ENCODE measurements around the gene COPZ1. TPM values are rescaled to one million over a fixed set of nuclear protein-coding genes. Genes with fewer than 3 reads are reported as not detected.

COPZ1 gene
- total and polyA plus RNA-seq, 9 of the 15 experiments (the other 6 are each of a cell fraction or from before 2014, with no cell fraction given), result 137 to 487 (median 233) TPM

DNA sequence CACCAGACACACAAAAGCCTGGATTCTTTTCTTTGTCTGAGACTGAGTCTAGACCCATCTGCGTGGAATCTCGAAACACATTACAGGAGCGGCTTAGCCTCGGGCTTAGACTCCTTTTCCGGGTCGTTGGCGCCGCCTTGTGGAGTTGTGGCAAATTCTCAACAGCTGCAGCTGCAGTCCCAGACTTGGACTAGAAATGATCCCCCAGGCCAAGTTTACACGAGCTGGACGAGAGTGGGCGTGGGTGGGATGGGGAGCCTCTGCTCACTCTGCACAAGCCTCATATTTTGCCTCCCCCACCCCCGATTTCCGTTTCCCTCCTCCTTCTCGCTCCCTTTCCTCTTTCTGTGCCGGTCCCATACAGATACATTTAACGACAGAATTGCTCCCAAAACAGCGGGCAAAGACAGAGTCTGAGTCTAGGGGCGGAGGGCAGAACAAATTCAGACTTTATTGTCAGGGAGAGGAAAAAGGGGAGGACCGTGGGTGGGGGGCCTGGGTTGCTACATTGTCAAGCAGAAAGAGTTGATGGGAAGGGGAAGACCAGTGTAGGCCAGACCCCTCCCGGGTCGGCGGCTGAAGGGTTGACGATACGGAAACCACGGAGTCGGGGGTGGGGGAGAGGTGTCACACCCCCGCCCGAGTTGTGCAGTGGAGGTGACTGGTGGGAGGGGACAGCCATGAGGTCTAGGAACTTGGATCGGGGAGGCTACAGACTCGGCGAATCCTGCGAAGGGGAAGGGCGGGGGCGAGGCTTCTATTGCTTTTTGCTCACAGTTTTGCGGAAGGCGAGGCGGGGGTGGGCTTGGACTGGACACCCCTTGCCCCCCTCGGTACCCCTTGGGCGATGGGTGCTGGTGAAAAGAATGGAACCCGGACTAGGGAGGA lies 44.0 kb downstream of the COPZ1 start (continued):
- TF ChIP-seq, protein P1, sequence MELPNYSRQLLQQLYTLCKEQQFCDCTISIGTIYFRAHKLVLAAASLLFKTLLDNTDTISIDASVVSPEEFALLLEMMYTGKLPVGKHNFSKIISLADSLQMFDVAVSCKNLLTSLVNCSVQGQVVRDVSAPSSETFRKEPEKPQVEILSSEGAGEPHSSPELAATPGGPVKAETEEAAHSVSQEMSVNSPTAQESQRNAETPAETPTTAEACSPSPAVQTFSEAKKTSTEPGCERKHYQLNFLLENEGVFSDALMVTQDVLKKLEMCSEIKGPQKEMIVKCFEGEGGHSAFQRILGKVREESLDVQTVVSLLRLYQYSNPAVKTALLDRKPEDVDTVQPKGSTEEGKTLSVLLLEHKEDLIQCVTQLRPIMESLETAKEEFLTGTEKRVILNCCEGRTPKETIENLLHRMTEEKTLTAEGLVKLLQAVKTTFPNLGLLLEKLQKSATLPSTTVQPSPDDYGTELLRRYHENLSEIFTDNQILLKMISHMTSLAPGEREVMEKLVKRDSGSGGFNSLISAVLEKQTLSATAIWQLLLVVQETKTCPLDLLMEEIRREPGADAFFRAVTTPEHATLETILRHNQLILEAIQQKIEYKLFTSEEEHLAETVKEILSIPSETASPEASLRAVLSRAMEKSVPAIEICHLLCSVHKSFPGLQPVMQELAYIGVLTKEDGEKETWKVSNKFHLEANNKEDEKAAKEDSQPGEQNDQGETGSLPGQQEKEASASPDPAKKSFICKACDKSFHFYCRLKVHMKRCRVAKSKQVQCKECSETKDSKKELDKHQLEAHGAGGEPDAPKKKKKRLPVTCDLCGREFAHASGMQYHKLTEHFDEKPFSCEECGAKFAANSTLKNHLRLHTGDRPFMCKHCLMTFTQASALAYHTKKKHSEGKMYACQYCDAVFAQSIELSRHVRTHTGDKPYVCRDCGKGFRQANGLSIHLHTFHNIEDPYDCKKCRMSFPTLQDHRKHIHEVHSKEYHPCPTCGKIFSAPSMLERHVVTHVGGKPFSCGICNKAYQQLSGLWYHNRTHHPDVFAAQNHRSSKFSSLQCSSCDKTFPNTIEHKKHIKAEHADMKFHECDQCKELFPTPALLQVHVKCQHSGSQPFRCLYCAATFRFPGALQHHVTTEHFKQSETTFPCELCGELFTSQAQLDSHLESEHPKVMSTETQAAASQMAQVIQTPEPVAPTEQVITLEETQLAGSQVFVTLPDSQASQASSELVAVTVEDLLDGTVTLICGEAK (IDR thresholded peaks at IDR 0.05), result peak; percentile 58; the same call in 1 of the 2 replicates
- TF ChIP-seq, protein P1 (CRISPR knock-in tag; IDR thresholded peaks at IDR 0.05), result no peak
- TF ChIP-seq RFX5 (IDR thresholded peaks at IDR 0.05; ENCODE audit: low read depth, low read length) (no peak), TARDBP (IDR thresholded peaks at IDR 0.05) (no peak), TAF1 (IDR thresholded peaks at IDR 0.05; ENCODE audit: control insufficient read depth, extremely low read depth, insufficient read depth, low read length, severe bottlenecking) (peak; percentile 34), ZNF444 (CRISPR knock-in tag; IDR thresholded peaks at IDR 0.05) (peak; percentile 92), TAF9B (IDR thresholded peaks at IDR 0.05; ENCODE audit: partially characterized antibody) (no peak), ZNF764 (CRISPR knock-in tag; IDR thresholded peaks at IDR 0.05; ENCODE audit: low read depth) (no peak), FOS (IDR thresholded peaks at IDR 0.05; ENCODE audit: extremely low read depth, insufficient read length) (no peak), ZNF551 (CRISPR knock-in tag; IDR thresholded peaks at IDR 0.05) (no peak)
- TF ChIP-seq, protein P2, sequence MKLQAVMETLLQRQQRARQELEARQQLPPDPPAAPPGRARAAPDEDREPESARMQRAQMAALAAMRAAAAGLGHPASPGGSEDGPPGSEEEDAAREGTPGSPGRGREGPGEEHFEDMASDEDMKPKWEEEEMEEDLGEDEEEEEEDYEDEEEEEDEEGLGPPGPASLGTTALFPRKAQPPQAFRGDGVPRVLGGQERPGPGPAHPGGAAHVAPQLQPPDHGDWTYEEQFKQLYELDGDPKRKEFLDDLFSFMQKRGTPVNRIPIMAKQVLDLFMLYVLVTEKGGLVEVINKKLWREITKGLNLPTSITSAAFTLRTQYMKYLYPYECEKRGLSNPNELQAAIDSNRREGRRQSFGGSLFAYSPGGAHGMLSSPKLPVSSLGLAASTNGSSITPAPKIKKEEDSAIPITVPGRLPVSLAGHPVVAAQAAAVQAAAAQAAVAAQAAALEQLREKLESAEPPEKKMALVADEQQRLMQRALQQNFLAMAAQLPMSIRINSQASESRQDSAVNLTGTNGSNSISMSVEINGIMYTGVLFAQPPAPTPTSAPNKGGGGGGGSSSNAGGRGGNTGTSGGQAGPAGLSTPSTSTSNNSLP (IDR thresholded peaks at IDR 0.05; ENCODE audit: borderline replicate concordance, low read depth, low read length), result 0 out of 2 replicates have a peak, but pooled peaks have one; percentile 8
- TF ChIP-seq, protein P3, sequence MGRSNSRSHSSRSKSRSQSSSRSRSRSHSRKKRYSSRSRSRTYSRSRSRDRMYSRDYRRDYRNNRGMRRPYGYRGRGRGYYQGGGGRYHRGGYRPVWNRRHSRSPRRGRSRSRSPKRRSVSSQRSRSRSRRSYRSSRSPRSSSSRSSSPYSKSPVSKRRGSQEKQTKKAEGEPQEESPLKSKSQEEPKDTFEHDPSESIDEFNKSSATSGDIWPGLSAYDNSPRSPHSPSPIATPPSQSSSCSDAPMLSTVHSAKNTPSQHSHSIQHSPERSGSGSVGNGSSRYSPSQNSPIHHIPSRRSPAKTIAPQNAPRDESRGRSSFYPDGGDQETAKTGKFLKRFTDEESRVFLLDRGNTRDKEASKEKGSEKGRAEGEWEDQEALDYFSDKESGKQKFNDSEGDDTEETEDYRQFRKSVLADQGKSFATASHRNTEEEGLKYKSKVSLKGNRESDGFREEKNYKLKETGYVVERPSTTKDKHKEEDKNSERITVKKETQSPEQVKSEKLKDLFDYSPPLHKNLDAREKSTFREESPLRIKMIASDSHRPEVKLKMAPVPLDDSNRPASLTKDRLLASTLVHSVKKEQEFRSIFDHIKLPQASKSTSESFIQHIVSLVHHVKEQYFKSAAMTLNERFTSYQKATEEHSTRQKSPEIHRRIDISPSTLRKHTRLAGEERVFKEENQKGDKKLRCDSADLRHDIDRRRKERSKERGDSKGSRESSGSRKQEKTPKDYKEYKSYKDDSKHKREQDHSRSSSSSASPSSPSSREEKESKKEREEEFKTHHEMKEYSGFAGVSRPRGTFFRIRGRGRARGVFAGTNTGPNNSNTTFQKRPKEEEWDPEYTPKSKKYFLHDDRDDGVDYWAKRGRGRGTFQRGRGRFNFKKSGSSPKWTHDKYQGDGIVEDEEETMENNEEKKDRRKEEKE (IDR thresholded peaks at IDR 0.05; ENCODE audit: borderline replicate concordance in 1 of 2, control insufficient read depth in 1 of 2, low read depth in 2 of 2, low read length in 1 of 2), result peak; percentile 2 to 86; a peak in 3 of 4 replicates
